HG02759 (cell line): ENCODE results near the gene IQCE.

Source experiments
- ATAC-seq: cut with Tn5 transposase; IDR thresholded peaks from one replicate; pipeline ENCODE4 v1.9.1; 2021; ENCODE audit warnings: mild to moderate bottlenecking, moderate library complexity; ENCODE audit not compliant: unreplicated experiment

Gene IQCE

DNA sequence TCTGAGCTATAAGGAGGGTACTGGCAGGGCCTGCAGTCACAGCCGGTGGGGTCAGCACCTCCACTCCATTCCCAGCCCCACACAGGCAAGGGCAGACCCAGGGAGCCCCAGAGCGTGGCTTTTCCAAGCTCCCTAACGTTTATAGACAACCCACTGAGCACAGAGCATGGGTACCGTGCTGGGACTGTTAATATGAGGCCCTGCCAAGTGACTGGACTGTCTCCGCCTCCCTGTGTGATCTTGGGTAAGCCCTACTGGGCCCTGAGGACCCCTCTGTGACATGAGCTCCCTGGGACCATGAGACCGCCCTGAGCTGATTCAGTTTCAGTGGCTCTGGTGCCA, 85.4 kb downstream of the IQCE start:
- no peak for ATAC-seq

DNA sequence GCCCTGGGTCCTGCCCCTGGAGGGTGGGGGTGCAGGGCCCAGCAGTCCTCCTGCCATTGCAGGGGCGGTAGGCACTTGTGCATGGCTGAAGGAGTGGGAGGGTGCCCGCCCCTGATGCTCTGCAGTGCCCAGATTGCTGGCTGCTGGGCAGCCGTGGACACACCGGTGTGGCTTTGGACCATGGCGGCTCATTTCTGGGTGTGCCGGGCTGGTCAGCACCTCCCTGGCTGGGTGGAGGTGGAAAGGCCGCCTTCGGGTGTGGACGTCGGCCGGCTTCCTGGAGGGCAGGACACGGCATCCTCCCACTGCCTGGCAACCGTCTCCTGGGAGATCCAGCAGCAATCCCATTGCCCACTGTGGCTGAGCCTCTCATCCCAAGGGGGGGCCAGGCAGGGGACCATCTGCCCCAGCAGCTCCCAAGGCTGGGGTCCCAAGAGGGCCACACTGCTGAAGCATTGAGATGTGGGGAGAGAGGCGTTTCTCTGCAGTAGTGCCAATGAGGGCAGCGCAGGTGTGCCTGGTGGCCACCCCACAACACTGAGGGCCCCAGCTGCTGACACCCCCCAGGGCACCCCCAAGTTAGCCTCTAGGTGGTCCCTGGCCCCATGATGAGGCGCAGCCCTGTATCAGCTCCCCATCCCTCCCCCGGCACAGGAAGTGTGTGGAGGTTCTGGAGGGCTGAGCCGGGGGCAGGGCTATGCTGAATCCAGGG, 85.9 kb downstream of the IQCE start:
- ATAC-seq: peak; percentile 33

DNA sequence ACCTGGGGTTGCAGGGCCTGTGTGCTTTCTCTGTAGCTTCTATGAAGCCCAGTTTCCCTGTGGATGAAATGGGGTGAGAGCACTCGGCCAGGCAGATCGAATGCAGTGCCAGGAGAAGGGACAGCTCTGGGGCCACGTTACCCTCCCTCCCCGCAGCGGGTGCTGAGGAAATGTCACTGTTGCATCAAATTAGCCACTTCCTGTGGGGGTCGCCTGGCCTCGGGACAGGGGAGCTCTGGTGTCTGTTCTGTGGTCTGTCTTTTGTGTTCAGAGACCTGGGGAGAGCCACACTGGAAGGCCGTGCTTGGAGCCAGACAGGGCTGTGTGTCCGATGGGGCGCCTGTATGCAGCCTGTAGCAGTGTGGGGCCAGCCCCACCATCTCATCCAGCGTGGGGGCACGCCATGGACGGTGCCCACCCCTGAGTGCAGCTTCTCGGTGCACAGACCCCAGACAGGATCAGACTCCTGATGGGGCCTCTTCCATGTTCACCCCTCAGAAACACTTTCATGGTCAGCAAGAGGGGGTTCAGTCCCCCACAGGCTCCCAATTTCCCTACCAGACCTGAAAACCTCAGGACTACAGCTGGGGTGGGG, 86.6 kb downstream of the IQCE start:
- ATAC-seq: peak; percentile 49

DNA sequence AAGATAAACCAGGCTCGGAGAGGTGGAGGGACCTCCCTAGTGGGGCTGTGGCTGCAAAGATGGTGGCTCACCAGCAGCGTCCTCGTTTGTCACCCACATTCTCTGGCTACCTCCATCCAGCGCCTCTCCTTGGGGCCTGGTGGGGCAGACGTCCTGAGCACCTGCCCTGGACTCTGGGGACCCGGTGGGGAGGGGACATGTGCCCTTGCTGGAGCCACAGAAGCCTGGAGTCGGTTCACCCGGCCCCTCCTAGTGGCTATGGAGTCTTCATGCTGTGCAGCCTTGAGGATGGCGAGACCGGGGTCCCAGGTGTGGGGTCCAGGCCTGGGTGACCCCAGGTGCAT, 87.5 kb downstream of the IQCE start:
- no peak for ATAC-seq

DNA sequence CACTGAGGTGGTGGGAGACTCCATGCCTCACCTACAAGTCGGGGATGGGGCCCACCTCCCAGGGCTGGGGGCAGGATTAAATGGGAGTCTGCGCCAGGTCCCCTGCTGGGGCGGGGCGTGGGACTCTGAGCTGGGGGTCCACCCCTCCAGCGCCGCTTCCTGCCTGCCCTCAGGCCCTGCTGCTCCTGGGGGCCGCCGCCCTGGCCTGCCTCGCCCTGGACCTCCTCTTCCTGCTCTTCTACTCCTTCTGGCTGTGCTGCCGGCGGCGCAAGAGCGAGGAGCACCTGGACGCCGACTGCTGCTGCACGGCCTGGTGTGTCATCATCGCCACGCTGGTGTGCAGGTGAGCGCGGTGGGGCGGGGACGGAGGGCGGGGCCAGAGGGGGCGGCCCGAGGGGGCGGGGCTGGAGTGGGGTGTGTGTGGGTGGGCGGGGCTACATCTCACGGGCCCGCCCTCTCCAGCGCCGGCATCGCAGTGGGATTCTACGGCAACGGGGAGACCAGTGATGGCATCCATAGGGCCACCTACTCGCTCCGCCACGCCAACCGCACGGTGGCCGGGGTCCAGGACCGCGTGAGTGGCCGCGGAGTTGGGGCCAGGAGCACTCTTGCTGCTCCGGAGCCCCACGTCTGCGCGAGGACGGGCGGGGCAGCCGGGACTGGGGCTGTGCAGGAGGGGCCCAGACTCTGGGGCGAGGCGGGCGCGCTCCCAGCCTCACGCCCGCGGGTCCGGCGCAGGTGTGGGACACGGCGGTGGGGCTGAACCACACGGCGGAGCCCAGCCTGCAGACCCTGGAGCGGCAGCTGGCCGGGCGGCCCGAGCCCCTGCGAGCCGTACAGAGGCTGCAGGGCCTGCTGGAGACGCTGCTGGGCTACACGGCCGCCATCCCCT, 88.1 kb downstream of the IQCE start:
- no peak for ATAC-seq

DNA sequence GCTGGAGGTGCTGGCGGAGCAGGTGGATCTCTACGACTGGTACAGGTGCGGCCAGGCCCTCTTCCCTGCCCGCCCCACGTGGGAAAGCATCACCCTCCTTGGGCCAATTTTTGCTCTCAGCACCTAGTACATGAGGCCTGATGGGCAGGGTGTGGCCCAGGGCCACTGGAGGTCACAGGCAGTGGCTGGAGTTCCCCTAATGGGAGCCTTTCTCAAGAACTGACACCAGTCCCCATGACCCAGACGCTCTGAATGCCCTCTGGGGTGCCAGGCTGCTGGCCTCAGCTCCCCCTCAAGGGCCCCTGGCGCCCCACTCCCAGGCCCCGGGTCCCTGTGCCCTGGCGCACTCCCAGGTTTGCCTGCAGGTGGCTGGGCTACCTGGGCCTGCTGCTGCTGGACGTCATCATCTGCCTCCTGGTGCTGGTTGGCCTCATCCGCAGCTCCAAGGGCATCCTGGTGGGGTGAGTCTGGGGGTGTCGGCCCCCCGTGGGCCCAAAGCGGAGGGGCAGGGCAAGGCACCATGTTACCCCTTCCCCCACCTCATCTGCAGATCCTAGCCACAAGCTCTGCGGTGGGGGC, 88.9 kb downstream of the IQCE start:
- ATAC-seq: no peak

DNA sequence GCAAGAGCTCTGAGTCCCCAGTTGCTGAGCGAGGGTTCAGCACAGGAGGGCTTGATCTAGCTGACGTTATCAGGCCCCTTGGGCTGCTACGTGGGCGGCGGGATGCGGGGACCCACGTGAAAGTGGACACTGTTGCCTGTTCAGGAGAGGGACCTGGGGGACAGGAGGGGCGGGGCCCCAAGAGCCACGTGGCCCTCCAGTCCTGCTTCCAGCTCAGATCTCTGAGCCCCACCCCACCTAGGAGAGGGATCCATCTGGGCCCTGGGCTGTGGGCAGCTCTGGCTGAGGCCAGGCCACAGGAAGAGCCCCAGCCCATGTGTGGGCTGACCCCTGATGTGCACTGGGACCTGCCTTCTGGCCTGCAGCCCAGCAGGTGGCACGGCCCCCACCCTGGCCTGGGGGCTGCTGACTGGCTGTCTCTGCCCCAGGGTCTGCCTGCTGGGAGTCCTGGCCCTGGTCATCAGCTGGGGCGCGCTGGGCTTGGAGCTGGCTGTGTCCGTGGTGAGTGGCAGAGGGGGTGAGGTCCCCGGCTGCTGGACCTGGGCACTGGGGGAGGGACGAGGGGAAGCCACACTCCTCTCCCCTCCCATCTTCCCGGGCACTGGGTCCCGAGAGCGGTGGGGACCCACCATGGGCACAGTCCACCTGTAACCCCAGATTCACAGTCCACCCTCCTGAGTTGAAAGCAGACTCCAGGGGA, 90.5 kb downstream of the IQCE start:
- no peak for ATAC-seq

DNA sequence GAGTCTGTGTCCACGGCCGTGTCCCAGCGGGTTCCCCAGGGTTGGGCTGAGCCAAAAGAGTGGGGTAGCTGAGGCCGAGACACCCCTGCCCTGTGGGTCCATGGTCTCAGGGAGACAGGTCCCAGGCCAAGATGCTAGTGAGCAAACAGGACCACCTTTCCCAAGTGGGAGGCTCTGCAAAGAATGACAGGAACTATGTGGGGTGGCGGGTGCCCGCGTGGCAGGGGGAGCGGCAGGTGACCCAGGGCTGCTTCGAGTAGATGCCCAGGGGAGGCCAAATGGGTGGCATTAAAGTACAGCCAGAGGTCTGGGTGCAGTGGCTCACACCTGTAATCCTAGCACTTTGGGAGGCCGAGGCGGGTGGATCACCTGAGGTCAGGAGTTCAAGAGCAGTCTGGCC, 91.2 kb downstream of the IQCE start:
- no peak for ATAC-seq

DNA sequence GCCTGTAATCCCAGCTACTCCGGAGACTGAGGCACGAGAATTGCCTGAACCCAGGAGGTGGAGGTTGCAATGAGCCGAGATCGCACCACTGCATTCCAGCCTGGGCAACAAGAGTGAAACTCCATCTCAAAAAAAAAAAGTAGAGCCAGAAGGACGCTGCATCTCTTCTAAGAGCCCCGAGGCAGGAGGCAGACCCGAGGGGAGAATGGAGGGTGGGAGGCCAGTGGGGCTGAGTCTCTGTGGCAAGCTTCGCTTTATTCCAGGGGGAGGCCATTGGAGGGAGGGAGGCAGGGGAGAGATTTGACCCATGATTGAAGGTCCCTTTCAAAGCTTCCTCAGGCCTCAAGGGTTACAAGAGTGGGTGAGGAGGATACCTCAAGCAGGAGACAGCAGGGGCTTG, 91.7 kb downstream of the IQCE start:
- ATAC-seq: no peak

DNA sequence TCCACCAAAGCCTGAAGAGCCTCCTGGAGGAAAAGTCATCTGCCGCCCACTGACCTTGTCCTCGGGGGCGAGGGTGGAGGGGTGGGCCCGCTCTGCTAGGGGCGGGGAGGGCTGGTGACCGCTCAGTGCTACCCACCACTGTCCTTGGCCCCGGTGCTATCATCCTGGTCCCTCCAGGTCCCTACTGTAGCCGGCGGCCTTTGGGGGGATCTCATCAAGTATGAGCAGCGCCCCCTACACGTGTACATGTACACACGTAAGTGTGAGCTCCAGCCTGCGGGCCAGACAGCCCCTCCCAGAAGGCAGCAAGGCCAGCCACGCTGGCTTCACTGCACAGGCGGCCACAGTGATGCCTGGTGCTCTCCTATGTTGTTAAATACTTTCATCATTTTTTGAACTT, 92.6 kb downstream of the IQCE start:
- no peak for ATAC-seq

DNA sequence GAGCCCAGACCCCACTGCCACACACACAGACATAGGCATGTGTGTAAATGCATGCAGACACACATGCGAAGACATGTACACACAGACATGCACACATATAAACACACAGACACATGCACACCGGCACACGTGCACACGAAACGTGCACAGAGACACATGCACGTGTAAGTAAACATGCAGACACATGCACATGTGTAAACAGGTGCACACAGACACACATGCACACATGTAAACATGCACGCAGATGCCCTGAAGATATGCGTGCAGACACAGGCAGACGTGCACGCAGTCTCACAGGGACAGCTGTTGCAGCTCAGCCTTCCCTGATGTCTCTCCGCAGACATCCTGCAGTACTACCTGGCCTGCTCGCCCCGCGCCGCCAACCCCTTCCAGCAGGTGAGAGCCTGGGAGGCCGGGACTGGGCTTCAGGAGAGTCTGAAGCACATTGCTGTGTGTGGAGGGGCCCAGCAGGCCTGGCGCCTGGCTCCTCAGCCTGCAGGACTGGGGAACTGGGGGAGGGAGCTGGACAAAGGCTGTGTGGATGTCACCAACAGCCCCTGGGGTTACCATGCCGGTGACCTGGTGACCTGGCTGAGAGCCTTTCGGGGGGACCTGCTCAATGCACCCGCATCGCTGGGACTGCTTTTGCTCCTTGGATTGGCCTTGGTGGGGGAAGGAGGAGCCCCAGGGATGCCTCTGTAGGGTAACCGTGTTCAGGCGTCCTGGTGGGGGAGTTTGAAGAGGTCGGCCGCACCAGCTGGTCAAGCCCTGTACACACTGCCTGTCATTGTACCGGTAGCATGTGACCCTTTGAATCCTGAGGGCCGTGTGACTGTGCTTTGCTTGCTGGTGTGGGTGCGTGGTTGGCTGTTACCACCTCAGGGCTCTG, 93.3 kb downstream of the IQCE start:
- ATAC-seq: no peak

DNA sequence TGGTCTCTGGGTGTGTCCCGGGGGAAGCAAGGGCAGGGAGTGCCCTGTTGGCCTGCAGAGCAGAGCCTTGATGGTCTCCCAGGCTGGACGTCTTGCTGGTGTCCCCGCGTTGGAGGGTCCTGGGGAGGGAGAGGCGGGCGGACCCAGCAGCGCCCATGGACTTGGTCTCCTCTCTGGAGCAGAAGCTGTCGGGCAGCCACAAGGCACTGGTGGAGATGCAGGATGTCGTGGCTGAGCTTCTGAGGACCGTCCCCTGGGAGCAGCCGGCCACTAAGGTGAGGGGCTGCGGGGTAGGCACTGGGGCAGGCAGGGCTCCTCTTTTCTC, 93.9 kb downstream of the IQCE start:
- no peak for ATAC-seq

DNA sequence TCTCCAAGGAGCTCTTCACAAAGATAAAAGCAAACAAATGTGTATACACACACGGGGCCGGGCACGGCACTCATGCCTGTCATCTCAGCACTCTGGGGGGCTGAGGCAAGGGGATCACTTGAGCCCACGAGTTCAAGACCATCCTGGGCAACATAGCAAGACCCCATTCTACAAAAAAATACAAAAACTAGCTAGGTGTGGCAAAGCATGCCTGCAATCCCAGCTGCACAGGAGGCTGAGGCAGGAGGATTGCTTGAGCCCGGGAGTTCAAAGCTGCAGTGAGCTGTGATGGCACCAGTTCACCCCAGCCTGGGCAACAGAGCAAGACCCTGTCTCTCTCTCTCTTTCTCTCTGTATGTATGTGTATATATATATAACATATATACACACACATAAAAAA, 95.3 kb downstream of the IQCE start:
- ATAC-seq: no peak

DNA sequence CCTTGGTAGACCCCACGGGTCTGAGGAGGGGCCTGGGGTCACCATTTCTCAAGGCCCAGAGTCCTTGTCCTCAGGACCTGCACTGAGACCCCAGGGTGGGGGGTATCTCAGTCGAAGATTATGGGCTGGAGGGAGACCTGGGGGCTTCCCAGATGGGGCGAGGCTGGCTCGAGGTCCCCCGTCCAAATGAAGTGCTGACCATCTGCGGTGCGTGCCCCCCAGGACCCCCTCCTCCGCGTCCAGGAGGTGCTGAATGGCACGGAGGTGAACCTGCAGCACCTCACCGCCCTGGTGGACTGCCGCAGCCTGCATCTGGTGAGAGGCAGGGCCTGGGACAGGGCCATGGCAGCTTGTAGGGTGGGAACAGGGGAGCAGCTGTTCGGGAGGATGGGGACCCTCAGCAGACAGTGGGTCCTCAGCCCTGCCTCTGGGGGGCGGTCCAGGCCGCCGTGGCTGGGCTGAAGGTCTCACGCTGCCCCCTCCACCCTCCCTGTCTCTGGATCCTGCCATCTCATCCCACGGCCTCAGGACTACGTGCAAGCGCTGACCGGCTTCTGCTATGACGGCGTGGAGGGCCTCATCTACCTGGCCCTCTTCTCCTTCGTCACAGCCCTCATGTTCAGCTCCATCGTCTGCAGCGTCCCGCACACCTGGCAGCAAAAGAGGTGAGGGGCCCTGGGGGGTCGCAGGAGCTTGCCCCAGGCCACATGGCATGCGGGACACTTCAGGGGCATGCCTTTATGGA, 97.3 kb downstream of the IQCE start:
- ATAC-seq: no peak

DNA sequence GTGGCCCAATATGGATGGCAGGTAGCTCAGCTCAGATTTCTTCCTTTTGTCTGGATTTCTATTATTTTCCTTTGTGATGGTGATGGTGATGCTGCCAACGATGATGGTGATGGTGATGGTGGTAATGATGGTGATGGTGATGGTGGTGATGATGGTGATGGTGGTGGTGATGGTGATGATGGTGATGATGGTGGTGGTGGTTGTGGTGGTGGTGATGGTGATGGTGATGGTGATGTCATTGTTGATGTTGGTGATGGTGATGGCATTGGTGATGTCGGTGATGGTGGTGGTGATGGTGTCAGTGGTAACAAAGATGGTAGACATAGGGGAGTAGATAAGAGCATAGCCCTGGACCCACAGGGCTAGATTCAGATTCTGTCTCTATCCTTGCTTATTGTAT, 98.4 kb downstream of the IQCE start:
- ATAC-seq: no peak

DNA sequence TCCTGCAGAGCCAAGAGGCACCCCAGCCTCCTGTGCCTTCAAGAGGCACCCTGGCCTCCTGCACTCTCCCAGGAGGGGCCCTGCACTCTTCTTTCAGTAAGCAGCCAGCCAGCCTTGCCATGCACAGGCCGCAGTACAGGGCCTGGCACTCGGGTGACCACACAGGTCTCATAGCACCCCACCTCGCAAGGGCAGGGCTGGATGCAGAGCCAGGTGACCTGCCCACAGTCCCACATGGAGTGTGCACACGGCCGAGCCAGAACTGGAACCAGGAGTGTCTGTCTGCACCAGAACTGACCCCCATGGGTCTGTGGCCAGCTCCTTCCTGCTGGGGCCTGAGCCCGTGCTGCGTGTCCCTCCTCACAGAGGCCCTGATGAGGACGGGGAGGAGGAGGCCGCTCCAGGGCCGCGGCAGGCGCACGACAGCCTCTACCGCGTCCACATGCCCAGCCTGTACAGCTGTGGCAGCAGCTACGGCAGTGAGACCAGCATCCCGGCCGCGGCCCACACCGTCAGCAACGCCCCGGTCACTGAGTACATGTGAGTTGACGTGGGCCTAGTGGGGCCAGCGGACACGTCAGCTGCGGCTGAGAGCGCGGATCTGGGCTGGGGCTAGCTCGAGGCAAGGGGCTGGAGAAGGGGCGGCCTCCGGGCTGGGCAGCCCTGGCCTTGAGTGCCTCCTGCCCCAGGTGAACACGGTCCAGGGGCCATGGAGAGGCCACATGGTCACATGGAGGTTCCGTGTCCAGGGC, 99.3 kb downstream of the IQCE start:
- no peak for ATAC-seq

DNA sequence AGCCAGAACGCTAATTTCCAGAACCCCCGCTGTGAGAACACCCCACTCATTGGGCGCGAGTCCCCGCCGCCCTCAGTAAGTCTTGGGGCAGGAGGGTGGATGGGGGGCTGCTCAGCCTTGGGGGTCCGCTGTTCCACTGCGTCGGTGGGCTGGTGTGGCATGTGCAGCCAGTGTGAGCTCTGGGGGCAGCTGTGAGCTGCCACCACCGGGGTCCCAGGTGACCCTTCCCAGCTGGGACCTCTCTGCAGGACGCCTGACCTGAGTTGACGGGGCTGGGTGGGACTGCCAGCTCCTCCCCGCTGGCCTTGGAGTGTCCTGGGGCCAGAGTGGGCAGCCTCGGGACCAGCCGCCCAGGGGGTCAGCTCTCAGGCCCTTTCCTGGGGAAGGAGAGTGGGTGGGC, 100.2 kb downstream of the IQCE start:
- no peak for ATAC-seq

DNA sequence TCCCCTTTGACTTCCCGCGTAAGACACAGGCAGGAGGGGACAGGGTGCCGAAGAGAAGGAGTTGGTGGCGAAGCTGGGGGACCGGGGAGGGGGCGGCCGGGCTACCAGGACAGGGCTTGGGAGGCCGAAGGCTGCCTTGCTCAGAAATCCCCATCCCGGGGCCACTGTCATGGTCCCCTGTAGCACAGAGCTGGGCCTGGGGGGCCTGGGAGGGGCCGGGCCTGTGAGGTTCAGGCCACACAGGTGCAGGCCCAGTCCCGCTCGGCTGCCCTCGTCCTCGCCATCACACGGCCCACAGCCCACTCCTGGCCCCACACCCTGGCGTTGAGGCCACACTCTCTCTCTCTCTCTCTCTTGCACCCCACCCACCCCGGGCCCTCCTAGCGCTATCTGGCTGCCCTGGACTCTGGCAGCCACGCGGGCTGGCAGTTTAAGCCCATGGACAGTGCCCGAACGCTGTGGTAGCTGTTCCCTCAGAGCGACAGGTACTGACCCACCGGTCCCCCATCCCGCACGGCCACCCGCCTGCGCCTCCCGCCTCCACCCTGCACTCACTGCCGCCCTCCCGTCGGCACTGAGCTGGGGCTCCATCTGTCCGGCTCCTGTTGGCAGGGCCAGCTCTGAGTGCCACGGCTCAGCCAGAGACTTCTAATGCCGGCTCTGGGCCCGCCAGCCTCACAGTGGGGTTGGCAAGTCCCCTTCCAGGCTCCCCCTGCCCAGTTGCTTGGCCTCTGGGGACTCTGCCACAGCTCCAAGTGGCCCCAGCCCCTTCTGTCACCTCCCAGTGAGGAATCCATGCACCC, 101.0 kb downstream of the IQCE start:
- no peak for ATAC-seq
